ENCODE measurements around the gene ZNF343.

DNA sequence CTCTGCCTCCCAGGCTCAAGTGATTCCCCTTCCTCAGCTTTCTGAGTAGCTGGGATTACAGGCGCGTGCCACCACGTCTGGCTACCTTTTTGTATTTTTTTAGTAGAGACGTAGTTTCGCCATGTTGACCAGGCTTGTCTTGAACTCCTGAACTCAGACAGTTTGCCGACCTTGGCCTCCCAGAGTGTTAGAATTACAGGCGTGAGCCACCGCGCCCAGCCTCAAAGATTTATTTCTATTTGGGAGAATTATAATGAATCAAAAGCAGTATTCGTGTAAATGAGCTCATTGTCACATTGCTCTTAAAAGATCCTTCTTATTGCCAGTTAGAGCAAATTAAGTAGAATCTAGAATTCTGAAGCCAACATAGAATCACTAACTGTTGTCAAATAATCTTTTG, 9.4 kb upstream of the ZNF343 start:
- no peak for TF ChIP-seq EP300 (IDR thresholded peaks at IDR 0.05)
- TF ChIP-seq, protein P1, sequence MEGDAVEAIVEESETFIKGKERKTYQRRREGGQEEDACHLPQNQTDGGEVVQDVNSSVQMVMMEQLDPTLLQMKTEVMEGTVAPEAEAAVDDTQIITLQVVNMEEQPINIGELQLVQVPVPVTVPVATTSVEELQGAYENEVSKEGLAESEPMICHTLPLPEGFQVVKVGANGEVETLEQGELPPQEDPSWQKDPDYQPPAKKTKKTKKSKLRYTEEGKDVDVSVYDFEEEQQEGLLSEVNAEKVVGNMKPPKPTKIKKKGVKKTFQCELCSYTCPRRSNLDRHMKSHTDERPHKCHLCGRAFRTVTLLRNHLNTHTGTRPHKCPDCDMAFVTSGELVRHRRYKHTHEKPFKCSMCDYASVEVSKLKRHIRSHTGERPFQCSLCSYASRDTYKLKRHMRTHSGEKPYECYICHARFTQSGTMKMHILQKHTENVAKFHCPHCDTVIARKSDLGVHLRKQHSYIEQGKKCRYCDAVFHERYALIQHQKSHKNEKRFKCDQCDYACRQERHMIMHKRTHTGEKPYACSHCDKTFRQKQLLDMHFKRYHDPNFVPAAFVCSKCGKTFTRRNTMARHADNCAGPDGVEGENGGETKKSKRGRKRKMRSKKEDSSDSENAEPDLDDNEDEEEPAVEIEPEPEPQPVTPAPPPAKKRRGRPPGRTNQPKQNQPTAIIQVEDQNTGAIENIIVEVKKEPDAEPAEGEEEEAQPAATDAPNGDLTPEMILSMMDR (IDR thresholded peaks at IDR 0.05): no peak
